GM12875 (cell line): ENCODE data around the gene ABCC6.
A peak's percentile ranks its signal among the peaks of the same experiment; 100 is the strongest.
"Not testable (repeated sequence)": the region's sequence is repeated elsewhere in the genome, so short reads cannot be mapped to it uniquely, and the experiment has no call there.

ENCODE experiments used
- H3K4me3 ChIP-seq: one replicate; pipeline ENCODE4 v1.5.1; 2011; ENCODE audit warnings: low read depth, low read length, control low read depth
- TF ChIP-seq, protein P1 (sequence below): IDR thresholded peaks from 2 replicates; pipeline ENCODE4 v1.5.1; 2011; ENCODE audit warnings: low read depth, mild to moderate bottlenecking, control low read depth, inconsistent platforms, low read length, moderate library complexity, borderline replicate concordance; ENCODE audit not compliant: insufficient read depth

The ABCC6 gene

DNA sequence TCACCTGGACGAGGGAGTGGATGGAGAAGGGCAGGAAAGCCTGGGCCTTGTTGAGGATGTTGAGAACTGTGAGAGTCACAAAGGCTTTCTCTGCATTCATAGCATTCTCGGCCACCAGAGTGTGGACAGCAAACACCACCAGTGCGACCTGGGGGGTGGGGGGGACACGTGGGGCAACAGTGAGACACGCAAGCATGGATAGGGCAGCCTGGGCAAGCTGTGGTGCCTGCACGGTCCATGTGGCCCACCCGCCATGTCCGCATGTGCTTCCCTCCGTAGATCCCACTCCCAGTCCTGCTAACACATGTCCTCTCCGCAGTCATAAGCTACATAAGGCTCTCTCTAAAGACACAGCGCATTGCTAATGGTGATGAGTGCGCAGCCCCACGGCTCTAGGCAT, 34.5 kb downstream of the ABCC6 start:
- TF ChIP-seq, protein P1, sequence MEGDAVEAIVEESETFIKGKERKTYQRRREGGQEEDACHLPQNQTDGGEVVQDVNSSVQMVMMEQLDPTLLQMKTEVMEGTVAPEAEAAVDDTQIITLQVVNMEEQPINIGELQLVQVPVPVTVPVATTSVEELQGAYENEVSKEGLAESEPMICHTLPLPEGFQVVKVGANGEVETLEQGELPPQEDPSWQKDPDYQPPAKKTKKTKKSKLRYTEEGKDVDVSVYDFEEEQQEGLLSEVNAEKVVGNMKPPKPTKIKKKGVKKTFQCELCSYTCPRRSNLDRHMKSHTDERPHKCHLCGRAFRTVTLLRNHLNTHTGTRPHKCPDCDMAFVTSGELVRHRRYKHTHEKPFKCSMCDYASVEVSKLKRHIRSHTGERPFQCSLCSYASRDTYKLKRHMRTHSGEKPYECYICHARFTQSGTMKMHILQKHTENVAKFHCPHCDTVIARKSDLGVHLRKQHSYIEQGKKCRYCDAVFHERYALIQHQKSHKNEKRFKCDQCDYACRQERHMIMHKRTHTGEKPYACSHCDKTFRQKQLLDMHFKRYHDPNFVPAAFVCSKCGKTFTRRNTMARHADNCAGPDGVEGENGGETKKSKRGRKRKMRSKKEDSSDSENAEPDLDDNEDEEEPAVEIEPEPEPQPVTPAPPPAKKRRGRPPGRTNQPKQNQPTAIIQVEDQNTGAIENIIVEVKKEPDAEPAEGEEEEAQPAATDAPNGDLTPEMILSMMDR = no peak
- no peak overlapping the region for H3K4me3 ChIP-seq

DNA sequence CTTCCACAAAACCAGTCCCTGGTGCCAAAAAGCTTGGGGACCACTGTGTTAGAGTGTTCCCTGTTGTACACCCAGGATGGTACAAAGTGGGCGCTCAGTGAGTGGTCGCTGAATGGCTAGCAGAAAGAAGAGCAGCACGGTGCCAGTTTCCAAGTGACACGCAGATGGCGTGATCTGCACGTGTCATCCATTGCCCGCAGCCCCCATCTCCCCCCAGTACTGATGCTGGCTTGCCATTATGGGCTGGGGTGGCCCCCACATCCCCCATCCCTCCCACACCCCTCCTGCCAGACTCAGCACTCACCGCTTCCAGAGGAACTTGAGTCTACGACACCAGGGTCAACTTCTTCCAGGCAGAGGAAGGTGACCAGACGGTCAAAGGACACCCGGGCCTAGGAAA, 36.5 kb downstream of the ABCC6 start:
- TF ChIP-seq, protein P1 = no peak

DNA sequence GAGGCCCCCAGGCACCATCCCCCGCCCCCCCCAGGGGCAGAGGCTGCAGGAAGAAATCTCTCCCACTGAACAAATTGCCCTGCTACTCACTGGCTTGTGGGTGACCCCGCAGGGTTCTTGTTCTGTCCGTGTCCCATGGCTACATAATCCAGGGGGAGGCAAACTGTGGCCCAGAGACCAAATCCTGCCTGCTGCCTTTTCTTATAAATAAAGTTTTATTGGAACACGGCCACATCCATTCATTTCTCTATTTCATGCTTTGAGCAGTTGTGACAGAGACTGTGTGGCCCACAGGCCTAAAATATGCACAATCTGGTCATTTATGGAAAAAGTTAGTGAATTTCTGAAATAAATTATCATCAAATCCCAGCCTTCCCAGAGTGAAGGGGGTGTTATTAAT, 38.2 kb downstream of the ABCC6 start:
- no peak overlapping the region for H3K4me3 ChIP-seq
- TF ChIP-seq, protein P1 = no peak

More for the DNA sequence above, 36.5 kb downstream of the ABCC6 start:
- H3K4me3 ChIP-seq = no peak overlapping the region

DNA sequence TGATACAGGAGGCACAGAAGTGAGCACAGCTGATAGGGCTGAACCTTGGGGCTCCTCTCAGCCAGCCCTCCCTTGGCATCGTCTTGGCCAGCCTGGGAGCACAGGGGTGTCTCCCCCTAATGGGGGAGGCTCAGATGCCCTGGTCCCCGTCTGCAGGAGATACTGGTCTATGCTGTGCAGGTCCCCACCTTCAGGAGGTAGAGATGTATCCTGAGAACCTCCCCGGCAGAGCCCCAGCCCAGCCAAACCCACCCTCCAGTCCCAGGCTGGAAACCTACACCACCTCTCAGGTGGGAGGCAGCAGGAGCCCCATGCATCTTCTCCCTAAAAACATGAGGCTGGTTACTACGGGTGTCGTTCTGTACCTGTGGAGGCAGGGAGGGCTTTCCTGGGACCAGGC, 38.7 kb downstream of the ABCC6 start:
- TF ChIP-seq, protein P1 = no peak
- no peak overlapping the region for H3K4me3 ChIP-seq

DNA sequence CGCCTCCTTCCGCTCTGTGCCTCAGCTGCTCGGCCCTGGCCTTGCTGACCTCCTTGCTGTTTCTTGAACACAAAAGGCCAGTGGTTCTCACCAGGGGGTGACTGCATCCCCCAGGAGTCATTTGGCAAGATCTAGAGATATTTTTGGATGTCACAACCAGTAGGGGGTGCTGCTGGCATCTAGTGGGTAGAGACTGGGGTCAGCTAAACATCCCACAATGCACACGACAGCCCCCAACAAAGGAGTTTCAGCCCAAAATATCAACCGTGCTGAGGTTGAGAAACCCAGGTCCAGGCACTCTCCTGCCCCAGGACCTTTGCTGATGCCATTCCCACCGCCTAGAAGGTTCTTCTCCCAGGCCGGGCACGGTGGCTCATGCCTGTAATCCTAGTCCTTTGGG, 39.7 kb downstream of the ABCC6 start:
- TF ChIP-seq, protein P1 = peak; percentile 17; the same call in 1 of the 2 replicates
- no peak overlapping the region for H3K4me3 ChIP-seq

DNA sequence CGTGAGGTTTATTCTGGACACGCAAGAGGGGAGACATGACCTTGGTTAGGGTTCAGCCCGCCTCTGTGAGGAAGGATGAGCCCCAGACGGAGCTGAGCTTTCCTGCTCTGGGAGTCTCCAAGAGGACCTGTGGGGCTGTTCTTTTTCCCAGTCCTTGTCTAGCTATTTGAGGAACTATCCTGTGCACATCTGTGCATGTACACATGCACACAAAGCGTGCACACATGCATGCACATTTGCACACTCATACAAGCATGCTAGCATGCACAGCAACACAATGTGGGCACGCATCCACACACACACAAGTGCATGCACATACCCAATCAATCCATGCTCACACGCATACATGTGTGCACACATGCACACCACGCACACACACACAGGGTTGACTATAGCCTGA, 40.4 kb downstream of the ABCC6 start:
- TF ChIP-seq, protein P1 = no peak

DNA sequence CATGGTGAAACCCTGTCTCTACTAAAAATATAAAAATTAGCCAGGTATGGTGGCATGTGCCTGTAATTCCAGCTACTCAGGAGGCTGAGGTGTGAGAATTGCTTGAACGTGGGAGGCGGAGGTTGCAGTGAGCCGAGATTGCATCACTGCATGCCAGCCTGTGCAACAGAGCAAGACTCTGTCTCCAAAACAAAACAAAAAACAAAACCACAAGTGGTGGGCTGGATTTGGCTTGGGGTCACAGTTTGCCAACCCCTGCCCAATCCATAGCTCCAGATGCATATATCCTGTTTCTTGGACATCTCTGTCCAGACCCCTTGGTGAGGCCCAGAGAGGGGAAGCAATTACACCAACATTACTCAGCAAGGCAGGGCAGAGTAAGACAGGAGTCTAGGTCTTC, 41.5 kb downstream of the ABCC6 start:
- not testable (repeated sequence) for H3K4me3 ChIP-seq

More for the DNA sequence above, 40.4 kb downstream of the ABCC6 start:
- H3K4me3 ChIP-seq = no peak overlapping the region

DNA sequence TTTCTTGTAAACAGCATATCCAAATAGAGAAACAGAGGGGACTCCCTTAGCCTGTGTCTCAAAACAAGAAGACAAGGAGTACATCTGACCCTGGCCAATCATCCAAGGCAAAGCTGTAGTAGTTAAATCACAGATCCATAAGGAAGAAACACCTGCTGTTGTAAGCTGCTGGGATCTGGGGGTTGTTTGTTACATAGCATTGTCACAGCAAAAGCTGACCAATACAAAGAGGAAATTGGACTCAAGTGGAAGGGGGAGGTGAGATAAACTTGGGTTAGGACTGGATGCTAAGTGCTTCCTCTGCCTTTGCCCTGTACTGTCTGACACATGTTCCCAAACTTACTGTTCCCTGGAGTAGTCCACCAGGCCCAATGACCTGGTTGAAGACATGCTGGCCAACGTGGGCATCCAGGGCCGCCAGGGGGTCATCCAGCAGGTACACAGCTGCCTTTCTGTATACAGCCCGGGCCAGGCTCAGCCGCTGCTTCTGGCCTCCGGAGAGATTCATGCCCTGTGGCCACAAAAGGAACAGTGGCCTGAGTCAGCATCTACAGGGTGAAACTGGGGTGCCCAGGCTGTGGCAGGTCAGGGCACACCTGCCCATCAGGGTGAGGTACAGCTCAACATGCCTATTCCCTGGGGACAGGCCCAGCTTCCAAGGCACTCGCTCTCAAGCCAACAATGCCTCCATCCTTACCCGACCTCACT, 44.7 kb downstream of the ABCC6 start:
- TF ChIP-seq, protein P1 = no peak
- H3K4me3 ChIP-seq = no peak overlapping the region
